EH (cell line): ENCODE data around the gene FUNDC1.

Source experiments
- DNase-seq: peaks from one replicate; pipeline ENCODE4 v3.0.0-alpha.2; 2015; ENCODE audit warnings: low read depth

The FUNDC1 gene

DNA sequence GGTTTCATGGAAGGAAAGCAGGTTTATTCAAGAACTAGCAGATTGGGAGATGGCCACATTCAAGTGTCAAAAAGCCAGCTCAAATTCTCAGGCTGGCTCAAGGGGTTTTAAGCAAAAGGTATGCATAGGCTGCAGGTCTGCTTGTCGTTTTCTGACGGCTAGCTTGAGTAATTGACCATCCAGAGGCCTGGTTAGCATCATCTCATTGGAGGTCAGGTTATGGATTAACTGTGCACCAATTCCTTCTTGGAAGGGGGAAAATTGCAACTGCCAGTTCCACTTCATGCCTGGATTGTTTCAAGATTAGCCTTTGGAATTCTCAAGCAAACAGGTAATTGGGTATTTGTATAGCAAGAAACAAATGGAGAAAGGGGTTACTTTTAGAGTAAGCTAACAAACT is 62.1 kb downstream of the FUNDC1 start:
- DNase-seq, result no peak

- DNase-seq, result peak; percentile 22
Measured at GRCh38 chrX:44474410-44474809, 68.2 kb downstream of the FUNDC1 start.
